ENCODE results near the gene HPCA. TPM values are rescaled to one million over a fixed set of nuclear protein-coding genes. Genes with fewer than 3 reads are reported as not detected.

HPCA gene
- total RNA-seq, 1 donor from 2014 or later = not detected

DNA sequence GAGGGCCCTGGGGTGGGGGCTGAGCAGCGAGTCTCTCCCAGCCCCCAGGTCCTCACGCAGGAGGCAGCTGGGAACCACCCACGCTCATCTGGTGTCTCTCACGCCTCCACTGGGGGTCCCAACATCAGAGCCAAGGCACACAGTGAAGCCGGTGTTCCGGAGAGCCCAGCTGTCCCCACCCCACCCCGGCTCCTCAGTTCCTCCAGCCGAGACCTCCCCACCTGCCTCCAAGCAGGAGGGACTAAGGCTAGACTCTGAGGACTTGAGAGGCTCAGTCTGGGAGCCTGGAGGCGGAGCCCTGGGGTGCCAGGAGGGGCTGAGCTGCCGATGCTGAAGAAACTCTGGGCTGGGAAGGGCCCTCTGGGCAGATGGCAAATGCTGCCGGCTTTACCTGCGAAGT lies 1.6 kb upstream of the HPCA start:
- no peak for DNase-seq (ENCODE audit: low read depth)
- no peak overlapping the region for H3K4me3 ChIP-seq (ENCODE audit: low read depth, low read length)
- TF ChIP-seq, protein P1, sequence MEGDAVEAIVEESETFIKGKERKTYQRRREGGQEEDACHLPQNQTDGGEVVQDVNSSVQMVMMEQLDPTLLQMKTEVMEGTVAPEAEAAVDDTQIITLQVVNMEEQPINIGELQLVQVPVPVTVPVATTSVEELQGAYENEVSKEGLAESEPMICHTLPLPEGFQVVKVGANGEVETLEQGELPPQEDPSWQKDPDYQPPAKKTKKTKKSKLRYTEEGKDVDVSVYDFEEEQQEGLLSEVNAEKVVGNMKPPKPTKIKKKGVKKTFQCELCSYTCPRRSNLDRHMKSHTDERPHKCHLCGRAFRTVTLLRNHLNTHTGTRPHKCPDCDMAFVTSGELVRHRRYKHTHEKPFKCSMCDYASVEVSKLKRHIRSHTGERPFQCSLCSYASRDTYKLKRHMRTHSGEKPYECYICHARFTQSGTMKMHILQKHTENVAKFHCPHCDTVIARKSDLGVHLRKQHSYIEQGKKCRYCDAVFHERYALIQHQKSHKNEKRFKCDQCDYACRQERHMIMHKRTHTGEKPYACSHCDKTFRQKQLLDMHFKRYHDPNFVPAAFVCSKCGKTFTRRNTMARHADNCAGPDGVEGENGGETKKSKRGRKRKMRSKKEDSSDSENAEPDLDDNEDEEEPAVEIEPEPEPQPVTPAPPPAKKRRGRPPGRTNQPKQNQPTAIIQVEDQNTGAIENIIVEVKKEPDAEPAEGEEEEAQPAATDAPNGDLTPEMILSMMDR (conservative IDR thresholded peaks at IDR 0.05; ENCODE audit: low read depth, low read length) = no peak

DNA sequence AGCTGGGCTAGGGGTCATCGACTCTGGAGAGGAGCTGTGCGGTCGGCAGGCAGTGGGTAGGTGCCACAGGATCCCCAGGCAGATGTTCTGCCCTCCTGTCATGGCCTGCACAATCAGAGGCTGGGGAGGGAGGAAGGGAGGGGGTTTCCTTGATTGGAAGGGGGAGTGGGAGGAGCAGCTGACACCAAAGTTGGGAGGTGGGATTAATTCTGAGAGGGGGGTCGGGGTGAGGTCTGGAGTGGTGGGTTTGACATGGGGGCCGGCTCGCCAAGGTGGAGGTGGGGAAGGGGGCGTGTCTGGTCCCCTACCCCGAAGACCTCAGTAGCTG lies 651 bp upstream of the HPCA start:
- TF ChIP-seq, protein P1 (conservative IDR thresholded peaks at IDR 0.05; ENCODE audit: low read depth, low read length) = no peak
- DNase-seq (ENCODE audit: low read depth) = no peak
- H3K4me3 ChIP-seq (ENCODE audit: low read depth, low read length) = no peak overlapping the region

DNA sequence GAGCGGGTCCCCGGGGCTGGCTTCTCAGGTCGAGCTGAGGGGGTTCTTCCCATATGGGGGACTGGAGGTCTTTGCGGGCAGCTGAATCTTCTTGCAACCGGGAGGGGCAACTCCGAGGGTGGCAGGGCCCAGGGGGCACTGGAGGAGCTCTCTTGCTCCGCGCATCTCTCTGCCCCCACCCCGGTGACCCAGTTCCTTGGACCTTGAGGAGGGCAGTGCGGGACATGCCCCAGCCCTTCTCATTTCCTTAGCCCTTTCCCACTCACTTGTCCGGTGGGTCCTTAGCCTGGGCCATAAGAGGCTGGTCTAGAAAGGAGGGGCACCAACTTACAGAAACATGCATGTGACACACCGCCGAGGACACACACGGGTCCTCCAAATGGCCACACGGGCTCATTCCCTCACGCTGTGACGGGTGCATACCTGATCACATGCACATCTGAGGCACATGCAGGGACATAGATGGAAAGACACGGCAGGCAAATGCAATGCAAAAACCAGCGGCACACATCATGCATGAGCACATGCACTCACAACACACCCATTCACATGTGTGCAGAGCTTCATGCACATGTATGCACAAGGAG lies 630 bp downstream of the HPCA start:
- no peak overlapping the region for H3K4me3 ChIP-seq (ENCODE audit: low read depth, low read length)
- DNase-seq (ENCODE audit: low read depth) = no peak
- TF ChIP-seq, protein P1 (conservative IDR thresholded peaks at IDR 0.05; ENCODE audit: low read depth, low read length) = no peak

DNA sequence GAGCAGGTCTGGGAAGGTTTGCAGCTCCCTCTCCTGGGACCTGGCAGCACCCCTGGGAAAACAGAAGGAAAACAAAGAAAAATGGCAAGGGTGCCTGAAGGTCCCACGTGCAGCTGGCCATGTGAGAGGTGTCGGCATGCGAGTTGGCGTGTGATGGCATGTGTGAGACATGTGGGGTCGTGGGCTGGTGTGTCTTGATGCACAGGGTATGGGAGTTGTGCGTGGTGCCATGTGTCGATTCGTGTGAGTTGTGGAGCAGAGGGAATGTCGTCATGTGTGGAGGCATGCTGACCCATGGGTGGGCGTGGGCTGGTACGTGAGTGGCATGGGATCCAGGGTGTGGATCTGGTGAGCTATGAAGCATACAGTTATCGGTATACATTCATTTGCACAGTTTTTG lies 1.3 kb downstream of the HPCA start:
- no peak for DNase-seq (ENCODE audit: low read depth)
- TF ChIP-seq, protein P1 (conservative IDR thresholded peaks at IDR 0.05; ENCODE audit: low read depth, low read length) = no peak
- no peak overlapping the region for H3K4me3 ChIP-seq (ENCODE audit: low read depth, low read length)

DNA sequence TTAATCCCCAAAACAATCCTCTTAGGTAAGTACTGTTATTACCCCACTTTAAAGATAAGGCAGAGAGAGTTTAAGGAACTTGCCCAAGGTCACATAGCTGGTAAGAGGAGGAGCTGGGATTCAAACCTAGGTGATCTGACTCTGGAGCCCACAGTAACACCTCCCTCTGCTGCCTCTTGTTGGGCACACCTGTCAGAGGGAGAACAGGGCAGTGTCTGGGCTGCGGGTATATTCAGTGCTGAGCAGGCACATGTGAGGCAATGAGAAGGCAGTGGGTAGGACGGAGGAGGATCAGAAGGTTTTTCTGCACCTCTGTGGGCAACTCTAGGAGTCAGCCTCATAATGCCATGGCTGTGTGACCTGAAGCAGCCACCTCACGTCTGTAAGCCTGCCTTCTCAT lies 1.8 kb downstream of the HPCA start:
- no peak overlapping the region for H3K4me3 ChIP-seq (ENCODE audit: low read depth, low read length)
- TF ChIP-seq, protein P1 (conservative IDR thresholded peaks at IDR 0.05; ENCODE audit: low read depth, low read length) = no peak
- DNase-seq (ENCODE audit: low read depth) = no peak

DNA sequence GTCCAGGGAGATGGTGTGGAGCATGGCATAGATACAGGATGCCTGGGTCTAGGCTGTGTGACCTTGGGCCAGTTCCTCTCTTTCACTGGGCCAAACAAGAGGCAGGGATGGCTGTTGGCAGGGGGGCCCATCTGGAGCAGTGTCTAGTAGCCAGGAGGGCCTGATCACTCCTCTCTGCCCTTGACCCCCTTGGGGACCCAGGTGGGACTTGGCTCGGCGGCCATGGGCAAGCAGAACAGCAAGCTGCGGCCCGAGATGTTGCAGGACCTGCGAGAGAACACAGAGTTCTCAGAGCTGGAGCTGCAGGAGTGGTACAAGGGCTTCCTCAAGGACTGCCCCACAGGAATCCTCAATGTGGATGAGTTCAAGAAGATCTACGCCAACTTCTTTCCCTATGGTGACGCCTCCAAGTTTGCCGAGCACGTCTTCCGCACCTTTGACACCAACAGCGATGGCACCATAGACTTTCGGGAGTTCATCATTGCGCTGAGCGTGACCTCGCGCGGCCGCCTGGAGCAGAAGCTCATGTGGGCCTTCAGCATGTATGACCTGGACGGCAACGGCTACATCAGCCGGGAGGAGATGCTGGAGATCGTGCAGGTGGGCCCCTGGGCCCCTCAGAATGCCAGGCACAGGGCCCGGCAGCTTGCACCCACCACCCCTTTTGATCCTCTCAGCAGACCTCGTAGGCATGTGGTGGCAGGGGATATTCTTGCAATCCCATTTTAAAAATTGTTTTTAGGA lies 2.6 kb downstream of the HPCA start:
- no peak for DNase-seq (ENCODE audit: low read depth)
- TF ChIP-seq, protein P1 (conservative IDR thresholded peaks at IDR 0.05; ENCODE audit: low read depth, low read length) = no peak
- H3K4me3 ChIP-seq (ENCODE audit: low read depth, low read length) = no peak overlapping the region

All from epithelial cell of proximal tubule (primary cell).